CD4-positive, alpha-beta T cell treated with Interleukin-6 at 100 ng/mL for 8 hours (primary cell): ENCODE measurements around the gene LBHD2.

Experiments used
- DNase-seq: peaks from one replicate; pipeline ENCODE4 v3.0.0-alpha.2; 2020; ENCODE audit warnings: mixed read lengths, low spot score

LBHD2 gene

GRCh38 chr14:103132381-103133209 is 48.6 kb downstream of the LBHD2 start:
- DNase-seq, result no peak

- DNase-seq, result no peak
Observed at GRCh38 chr14:103133210-103134140, 49.5 kb downstream of the LBHD2 start.

- no peak for DNase-seq
Observed at GRCh38 chr14:103134405-103134804, 50.4 kb downstream of the LBHD2 start.

GRCh38 chr14:103134919-103135318 is 50.9 kb downstream of the LBHD2 start:
- DNase-seq, result no peak

GRCh38 chr14:103135333-103136260 is 51.6 kb downstream of the LBHD2 start:
- no peak for DNase-seq

GRCh38 chr14:103136388-103137271 is 52.6 kb downstream of the LBHD2 start:
- no peak for DNase-seq

- no peak for DNase-seq
Observed at GRCh38 chr14:103137689-103138300, 53.8 kb downstream of the LBHD2 start.

GRCh38 chr14:103138301-103139131 is 54.5 kb downstream of the LBHD2 start:
- no peak for DNase-seq

GRCh38 chr14:103139132-103140025 is 55.4 kb downstream of the LBHD2 start:
- no peak for DNase-seq
